Kasumi-1 (cell line): Measurements from ENCODE around the gene PIP5K1B.
"Not testable (repeated sequence)": the region's sequence is repeated elsewhere in the genome, so short reads cannot be mapped to it uniquely, and the experiment has no call there.

Source experiments
- DNase-seq, 2 experiments: peaks; one replicate each; lab custom pipeline; 2025; lab: John Stamatoyannopoulos, UW

PIP5K1B gene, protein sequence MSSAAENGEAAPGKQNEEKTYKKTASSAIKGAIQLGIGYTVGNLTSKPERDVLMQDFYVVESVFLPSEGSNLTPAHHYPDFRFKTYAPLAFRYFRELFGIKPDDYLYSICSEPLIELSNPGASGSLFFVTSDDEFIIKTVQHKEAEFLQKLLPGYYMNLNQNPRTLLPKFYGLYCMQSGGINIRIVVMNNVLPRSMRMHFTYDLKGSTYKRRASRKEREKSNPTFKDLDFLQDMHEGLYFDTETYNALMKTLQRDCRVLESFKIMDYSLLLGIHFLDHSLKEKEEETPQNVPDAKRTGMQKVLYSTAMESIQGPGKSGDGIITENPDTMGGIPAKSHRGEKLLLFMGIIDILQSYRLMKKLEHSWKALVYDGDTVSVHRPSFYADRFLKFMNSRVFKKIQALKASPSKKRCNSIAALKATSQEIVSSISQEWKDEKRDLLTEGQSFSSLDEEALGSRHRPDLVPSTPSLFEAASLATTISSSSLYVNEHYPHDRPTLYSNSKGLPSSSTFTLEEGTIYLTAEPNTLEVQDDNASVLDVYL

GRCh38 chr9:68704814-68705530 is at the start of gene PIP5K1B:
PIP5K1B (plus strand) TSS chr9:68705240; CDS start chr9:68822615, 117,375 bp downstream.
- peak; percentile 65 to 72 for DNase-seq

GRCh38 chr9:68664036-68664435 is 41.0 kb upstream of the PIP5K1B start:
- DNase-seq: no peak

DNA sequence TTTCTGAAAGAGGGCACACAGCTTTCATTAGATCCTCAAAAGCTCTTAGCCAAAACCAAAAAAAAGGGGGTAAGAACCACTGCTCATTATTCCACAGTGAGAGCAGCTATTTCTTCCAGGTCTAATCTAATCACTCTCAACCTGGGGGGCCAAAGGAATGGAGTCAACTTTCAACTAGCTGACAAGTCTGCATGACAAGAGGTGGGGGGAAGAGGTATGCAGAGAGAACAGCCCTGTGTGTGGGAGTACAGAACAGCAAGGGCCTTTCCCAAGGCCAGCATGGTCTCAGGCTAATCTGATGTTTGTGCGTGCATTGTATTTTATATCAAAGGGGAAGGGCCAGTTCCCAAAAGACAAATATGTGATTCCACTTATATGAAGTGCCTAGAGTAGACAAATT is 36.9 kb upstream of the PIP5K1B start:
- no peak for DNase-seq

DNA sequence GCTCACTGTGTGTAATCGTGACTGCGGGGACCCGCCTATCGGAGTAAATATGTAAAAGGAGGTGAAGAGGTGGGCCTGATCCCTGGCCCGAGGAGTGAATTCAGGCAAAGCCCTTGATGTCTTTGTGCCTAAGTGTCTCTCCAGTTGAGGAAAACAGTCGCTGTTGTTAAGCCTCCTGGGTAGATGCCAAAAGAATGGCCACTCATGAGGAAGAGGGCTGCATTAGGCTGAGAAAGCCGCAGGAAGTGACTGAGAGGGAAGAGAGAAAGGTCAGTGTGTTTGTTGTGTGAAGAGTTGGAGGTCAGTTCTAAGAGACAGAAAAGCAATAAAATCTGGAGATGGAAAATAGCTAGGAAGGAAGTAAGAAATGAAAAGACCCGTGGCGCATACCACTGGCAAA is 35.8 kb upstream of the PIP5K1B start:
- DNase-seq: no peak

- no peak for DNase-seq
Observed at GRCh38 chr9:68672215-68672614, 32.8 kb upstream of the PIP5K1B start.

DNA sequence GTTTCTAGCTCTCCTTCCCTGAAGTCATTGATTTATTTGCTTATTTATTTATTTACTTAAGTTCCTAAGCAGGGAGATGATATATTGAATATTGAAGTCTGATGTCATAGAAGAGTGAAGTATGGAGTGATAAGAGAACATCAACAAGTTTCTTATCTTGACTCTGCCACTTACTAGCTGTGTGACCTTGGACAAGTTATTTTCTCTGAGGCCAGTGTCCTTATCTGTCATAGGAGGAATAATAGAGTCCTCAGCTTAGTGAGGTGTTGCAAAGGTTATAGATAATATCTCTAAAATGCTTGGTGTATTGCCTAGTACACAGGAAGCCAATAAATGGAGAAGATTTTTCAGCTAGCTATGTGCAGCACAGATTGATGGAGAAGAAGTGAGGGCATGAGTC is 32.4 kb upstream of the PIP5K1B start:
- DNase-seq: no peak

- no peak for DNase-seq
Observed at GRCh38 chr9:68678430-68678829, 26.6 kb upstream of the PIP5K1B start.

DNA sequence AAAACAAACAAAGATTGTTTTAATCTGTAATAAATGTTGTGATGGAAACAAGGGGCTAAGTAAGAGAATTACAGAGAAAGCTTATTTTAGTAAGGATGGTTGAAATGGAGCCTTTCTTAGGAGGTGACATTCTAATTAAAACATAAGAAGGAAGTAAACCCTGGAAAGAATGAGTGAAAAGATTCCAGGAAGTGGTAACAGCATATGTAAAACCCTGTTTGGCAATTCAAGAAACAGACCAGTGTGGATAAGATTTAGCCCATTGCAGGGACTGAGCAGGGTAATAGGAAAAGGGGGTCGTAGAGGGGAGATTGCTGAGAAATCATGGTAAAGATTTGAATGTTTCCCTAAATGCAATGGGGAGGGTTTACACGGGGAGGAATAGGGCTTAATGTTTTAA is 21.6 kb upstream of the PIP5K1B start:
- no peak for DNase-seq

DNA sequence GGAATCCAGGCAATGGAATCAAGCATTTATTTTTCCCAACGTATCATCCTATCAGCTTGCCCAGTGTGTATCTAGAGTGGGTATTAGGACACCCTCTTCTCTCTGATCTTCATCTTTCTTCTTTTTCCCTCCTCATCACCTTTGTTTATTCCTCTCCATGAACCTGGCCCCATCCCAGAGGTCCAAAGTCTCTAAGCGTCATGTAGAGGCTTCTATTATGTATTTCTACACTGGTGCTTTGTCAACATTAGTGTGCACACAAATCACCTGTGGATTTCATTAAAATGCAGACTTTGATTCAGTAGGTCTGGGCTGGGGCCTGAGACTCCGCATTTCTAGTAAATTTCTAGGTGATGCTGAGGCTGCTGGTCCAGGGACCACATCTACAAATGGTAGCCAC is 19.8 kb upstream of the PIP5K1B start:
- no peak for DNase-seq

DNA sequence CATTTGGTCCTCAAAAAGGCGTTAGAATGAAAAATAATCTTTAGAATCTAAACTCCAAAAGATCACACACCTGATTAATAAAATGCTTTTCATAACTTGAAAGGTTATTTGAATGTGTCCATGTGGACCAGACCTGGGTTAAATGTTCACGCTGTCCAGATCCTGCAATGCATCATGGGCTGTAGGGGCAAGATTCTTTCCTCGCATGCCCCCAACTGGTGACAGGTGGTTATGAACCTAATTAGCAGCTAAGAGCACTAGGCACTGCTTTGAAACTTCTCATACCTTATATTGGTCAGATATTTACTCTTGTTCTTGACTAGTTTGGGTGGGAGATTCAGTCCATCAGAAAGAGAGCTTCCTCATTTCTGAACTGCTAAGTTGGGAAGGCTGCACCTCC is 19.3 kb upstream of the PIP5K1B start:
- peak; percentile 25 to 37 for DNase-seq

DNA sequence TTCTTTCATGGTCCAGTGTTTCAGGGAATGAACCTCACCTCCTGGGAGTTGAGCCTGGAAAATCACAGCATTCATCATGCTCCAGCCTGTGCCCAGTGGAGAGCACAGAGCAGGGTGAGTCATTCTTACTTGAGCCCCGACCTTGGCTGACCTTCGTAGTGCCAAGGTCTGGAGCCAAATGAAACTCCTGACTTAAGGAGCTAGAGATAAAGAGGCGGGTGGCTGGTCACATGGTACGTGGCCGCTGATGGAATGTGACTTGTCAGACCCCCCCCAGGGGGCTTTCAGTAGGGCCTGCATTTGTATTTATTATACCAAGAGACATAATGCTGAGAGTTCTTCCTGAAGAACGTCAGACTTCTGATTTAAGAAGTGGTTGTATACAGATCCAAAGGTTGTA is 15.0 kb upstream of the PIP5K1B start:
- no peak for DNase-seq

- DNase-seq: no peak
Observed at GRCh38 chr9:68692519-68692918, 12.5 kb upstream of the PIP5K1B start.

DNA sequence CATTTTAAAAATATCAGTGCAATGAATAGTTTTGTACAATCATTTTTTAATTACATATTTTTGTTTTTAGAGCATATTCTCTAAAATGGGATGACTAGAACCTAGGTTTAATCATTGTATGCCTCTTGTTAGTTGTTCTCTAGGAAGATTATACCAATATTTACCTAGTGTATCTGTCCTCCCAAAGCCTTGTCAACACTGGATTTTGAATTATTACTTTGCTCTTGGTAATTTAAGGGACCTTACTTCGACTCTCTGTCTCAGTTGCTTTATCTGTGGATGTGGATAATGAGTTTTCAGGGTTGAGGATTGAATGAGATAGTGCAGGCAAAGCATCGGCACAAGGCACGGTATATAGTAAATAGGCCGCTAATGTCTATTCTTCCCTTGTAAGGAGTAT is 10.9 kb upstream of the PIP5K1B start:
- no peak for DNase-seq

GRCh38 chr9:68697851-68698250 is 7.2 kb upstream of the PIP5K1B start:
- no peak for DNase-seq

DNA sequence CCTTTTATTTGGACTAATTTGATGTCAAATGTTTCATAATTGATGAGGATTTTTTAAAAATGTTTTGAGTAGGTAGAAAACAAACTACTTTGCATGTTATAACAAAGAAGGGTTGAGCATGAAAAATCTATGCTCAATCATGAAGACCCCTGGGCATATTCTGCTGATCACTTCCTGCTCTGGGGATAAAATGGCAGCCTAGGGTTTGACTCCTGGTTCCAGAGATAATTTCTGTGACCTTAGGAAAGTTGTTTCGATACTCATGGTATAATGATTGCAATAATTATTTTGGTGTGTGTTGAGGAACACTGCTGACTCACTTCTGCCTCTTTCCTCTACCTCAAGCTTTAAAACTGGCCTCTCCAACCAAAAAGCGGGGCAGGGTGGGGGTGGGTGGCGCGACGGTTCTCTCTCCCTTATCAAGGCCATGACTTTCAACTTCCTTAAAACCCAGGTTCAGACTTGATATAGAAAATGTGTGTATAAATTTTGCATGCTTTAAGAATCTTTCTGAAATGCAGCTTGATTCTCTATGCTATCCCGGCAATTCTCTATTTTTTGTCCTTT is 6.0 kb upstream of the PIP5K1B start:
- DNase-seq: no peak

GRCh38 chr9:68699625-68700024 is 5.4 kb upstream of the PIP5K1B start:
- not testable (repeated sequence) for DNase-seq

- DNase-seq: no peak
Observed at GRCh38 chr9:68702493-68702892, 2.5 kb upstream of the PIP5K1B start.

DNA sequence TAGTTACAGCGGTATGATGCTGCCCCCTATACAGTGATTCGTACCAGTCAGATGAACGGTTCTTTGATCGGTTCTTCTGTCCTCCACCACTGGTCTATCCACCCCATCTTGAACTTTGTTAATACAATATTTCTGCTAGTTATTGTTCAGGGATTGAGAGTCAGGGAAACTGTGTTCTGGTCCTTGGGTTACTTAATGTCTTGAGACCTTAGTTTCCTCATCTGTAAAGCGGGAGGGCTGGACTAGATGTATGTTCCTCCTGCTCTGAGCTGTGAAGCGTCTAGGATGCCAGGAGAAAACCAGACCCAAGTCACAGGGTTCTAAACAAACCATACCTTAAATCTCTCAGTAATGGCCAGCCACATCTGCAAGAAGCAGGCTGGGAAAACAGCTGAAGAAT is 1.4 kb upstream of the PIP5K1B start:
- DNase-seq: no peak

GRCh38 chr9:68704498-68704813 is 584 bp upstream of the PIP5K1B start:
- DNase-seq: no peak

GRCh38 chr9:68705531-68706362 is 707 bp downstream of the PIP5K1B start:
- peak; percentile 4 to 35 for DNase-seq

GRCh38 chr9:68706363-68707201 is 1.5 kb downstream of the PIP5K1B start:
- no peak for DNase-seq
